IMR-90 (cell line): ENCODE measurements around the gene BLOC1S4. TPM values are rescaled to one million over a fixed set of nuclear protein-coding genes. Genes with fewer than 3 reads are reported as not detected.

ENCODE experiments used
- ATAC-seq: fragments of 200-7000 bp; cut with Tn5 transposase; 2 replicates; pipeline ENCODE4 v1.9.1; 2020; ENCODE audit warnings: low read depth, mild to moderate bottlenecking, moderate library complexity
- BruUV-seq: library from RNA; stranded (reverse); fragments of 400-500 nt; replicated peaks from 2 replicates; lab custom pipeline; 2021; lab: Mats Ljungman, UMichigan
- CTCF ChIA-PET: fragments of 300-600 bp; formaldehyde crosslinking; extraction: SDS; loops from one replicate; lab custom pipeline; 2021; ENCODE audit warnings: antibody characterized with exemption; lab: Yijun Ruan, JAX
- POLR2A ChIA-PET: fragments of 300-600 bp; sonication (Branson Sonifier 250); formaldehyde crosslinking; loops from one replicate; lab custom pipeline; 2022; ENCODE audit warnings: antibody characterized with exemption; ENCODE audit not compliant: unreplicated experiment; lab: Charles Lee
- DNase-seq: peaks from one replicate; pipeline ENCODE4 v3.0.0; 2013
- H2AFZ ChIP-seq: replicated peaks from 2 replicates; pipeline ENCODE3; 2013; ENCODE audit warnings: low read length, mild to moderate bottlenecking; ENCODE audit not compliant: poor library complexity
- H2AK5ac ChIP-seq: 2 replicates; pipeline ENCODE4 v1.6.1; 2013; ENCODE audit warnings: low read depth, low read length, inconsistent platforms
- H2AK9ac ChIP-seq: replicated peaks from 2 replicates; pipeline ENCODE3; 2013; ENCODE audit warnings: mild to moderate bottlenecking, low read depth, low read length, moderate library complexity; ENCODE audit not compliant: poor library complexity
- H2BK120ac ChIP-seq: 2 replicates; pipeline ENCODE4 v1.6.1; 2013; ENCODE audit warnings: low read depth, low read length, inconsistent platforms
- H2BK15ac ChIP-seq: 3 replicates; pipeline ENCODE4 v1.6.1; 2013; ENCODE audit warnings: low read depth, low read length, inconsistent platforms
- H2BK20ac ChIP-seq: 2 replicates; pipeline ENCODE4 v1.6.1; 2013; ENCODE audit warnings: low read depth, mild to moderate bottlenecking, inconsistent platforms, low read length, moderate library complexity
- H2BK5ac ChIP-seq: 2 replicates; pipeline ENCODE4 v1.6.1; 2013; ENCODE audit warnings: mild to moderate bottlenecking, low read depth, low read length, inconsistent platforms; ENCODE audit not compliant: poor library complexity, severe bottlenecking
- H3K14ac ChIP-seq: replicated peaks from 2 replicates; pipeline ENCODE4 v1.6.1; 2013; ENCODE audit warnings: low read depth, low read length, inconsistent platforms
- H3K18ac ChIP-seq: 2 replicates; pipeline ENCODE4 v1.6.1; 2013; ENCODE audit warnings: low read depth, low read length, control low read depth
- H3K23ac ChIP-seq: 2 replicates; pipeline ENCODE4 v1.6.1; 2013; ENCODE audit warnings: low read depth, low read length, inconsistent platforms
- H3K27ac ChIP-seq: 2 replicates; pipeline ENCODE4 v1.5.1; 2013; ENCODE audit warnings: mild to moderate bottlenecking, control low read depth, low read length; ENCODE audit not compliant: insufficient read depth
- H3K27me3 ChIP-seq: 2 replicates; pipeline ENCODE4 v1.6.1; 2013; ENCODE audit warnings: low read length; ENCODE audit not compliant: control insufficient read depth, insufficient read depth
- H3K36me3 ChIP-seq: 2 replicates; pipeline ENCODE4 v1.6.1; 2013; ENCODE audit warnings: low read length, mixed read lengths; ENCODE audit not compliant: control insufficient read depth, insufficient read depth
- H3K4ac ChIP-seq: 2 replicates; pipeline ENCODE4 v1.6.1; 2013; ENCODE audit warnings: low read depth, low read length, inconsistent platforms
- H3K4me1 ChIP-seq: 2 replicates; pipeline ENCODE4 v1.6.1; 2013; ENCODE audit warnings: low read length, mixed read lengths; ENCODE audit not compliant: control insufficient read depth, insufficient read depth
- H3K4me2 ChIP-seq: 2 replicates; pipeline ENCODE4 v1.6.1; 2013; ENCODE audit warnings: low read depth, mild to moderate bottlenecking, control low read depth, low read length, moderate library complexity
- H3K4me3 ChIP-seq: 2 replicates; pipeline ENCODE4 v1.5.1; 2013; ENCODE audit warnings: low read depth, mild to moderate bottlenecking, control low read depth, low read length, moderate library complexity; ENCODE audit not compliant: insufficient read depth
- H3K56ac ChIP-seq: 2 replicates; pipeline ENCODE4 v1.6.1; 2013; ENCODE audit warnings: low read length, inconsistent platforms; ENCODE audit not compliant: insufficient read depth; ENCODE audit errors: extremely low read depth
- H3K79me1 ChIP-seq, 2 experiments: 2 replicates each; pipeline ENCODE4 v1.6.1; 2013; ENCODE audit warnings: low read length in 2 of 2, inconsistent platforms in 1 of 2, low read depth in 1 of 2
- H3K9ac ChIP-seq: 2 replicates; pipeline ENCODE4 v1.6.1; 2013; ENCODE audit warnings: low read depth, low read length, control low read depth
- H3K9me1 ChIP-seq: 2 replicates; pipeline ENCODE4 v1.6.1; 2013; ENCODE audit warnings: low read length, inconsistent platforms; ENCODE audit not compliant: insufficient read depth
- H3K9me3 ChIP-seq: 2 replicates; pipeline ENCODE4 v1.6.1; 2013; ENCODE audit warnings: low read length; ENCODE audit not compliant: control insufficient read depth, insufficient read depth
- H4K20me1 ChIP-seq: 2 replicates; pipeline ENCODE4 v1.6.1; 2013; ENCODE audit warnings: low read length, inconsistent platforms; ENCODE audit not compliant: insufficient read depth
- H4K5ac ChIP-seq: 2 replicates; pipeline ENCODE4 v1.6.1; 2013; ENCODE audit warnings: mild to moderate bottlenecking, low read depth, low read length, control low read depth
- H4K8ac ChIP-seq, 2 experiments: 2 replicates each; pipeline ENCODE4 v1.6.1; 2013; ENCODE audit warnings: low read depth in 2 of 2, low read length in 2 of 2, control low read depth in 1 of 2, inconsistent platforms in 1 of 2
- H4K91ac ChIP-seq: 2 replicates; pipeline ENCODE4 v1.6.1; 2013; ENCODE audit warnings: low read depth, low read length, inconsistent platforms; ENCODE audit not compliant: insufficient read depth
- BHLHE40 ChIP-seq: fragments of 150-350 bp; IDR thresholded peaks from 2 replicates; pipeline ENCODE4 v1.6.1; 2016; ENCODE audit warnings: mild to moderate bottlenecking, low read depth, low read length
- CEBPB ChIP-seq: IDR thresholded peaks from 2 replicates; pipeline ENCODE4 v1.6.1; 2012; ENCODE audit warnings: low read depth, low read length, improper control_type of control experiment
- CHD1 ChIP-seq: IDR thresholded peaks from 2 replicates; pipeline ENCODE4 v1.6.1; 2012; ENCODE audit warnings: low read depth, low read length, improper control_type of control experiment
- CTCF ChIP-seq: conservative IDR thresholded peaks from 2 replicates; pipeline ENCODE4 v1.5.1; 2012; ENCODE audit warnings: mild to moderate bottlenecking, low read depth, low read length, improper control_type of control experiment
- ELK1 ChIP-seq: fragments of 150-350 bp; IDR thresholded peaks from 2 replicates; pipeline ENCODE4 v1.6.1; 2016; ENCODE audit warnings: low read depth, mild to moderate bottlenecking, low read length, moderate library complexity, borderline replicate concordance
- FOS ChIP-seq: fragments of 150-350 bp; IDR thresholded peaks from 2 replicates; pipeline ENCODE4 v1.6.1; 2016; ENCODE audit warnings: low read depth, low read length
- MAFK ChIP-seq: IDR thresholded peaks from 2 replicates; pipeline ENCODE4 v1.6.1; 2012; ENCODE audit warnings: low read depth, low read length, improper control_type of control experiment
- MAZ ChIP-seq: IDR thresholded peaks from 2 replicates; pipeline ENCODE4 v1.6.1; 2012; ENCODE audit warnings: low read depth, mild to moderate bottlenecking, low read length, improper control_type of control experiment, moderate library complexity, borderline replicate concordance
- MXI1 ChIP-seq: IDR thresholded peaks from 2 replicates; pipeline ENCODE4 v1.6.1; 2012; ENCODE audit warnings: low read depth, mild to moderate bottlenecking, low read length, moderate library complexity, borderline replicate concordance
- NFE2L2 ChIP-seq: fragments of 150-350 bp; IDR thresholded peaks from 2 replicates; pipeline ENCODE4 v1.6.1; 2016; ENCODE audit warnings: low read depth, mild to moderate bottlenecking, low read length
- POLR2A ChIP-seq: IDR thresholded peaks from 2 replicates; pipeline ENCODE4 v1.6.1; 2012; ENCODE audit warnings: mild to moderate bottlenecking, low read depth, low read length
- RAD21 ChIP-seq: IDR thresholded peaks from 2 replicates; pipeline ENCODE4 v1.6.1; 2012; ENCODE audit warnings: low read length, improper control_type of control experiment
- RCOR1 ChIP-seq: IDR thresholded peaks from 2 replicates; pipeline ENCODE4 v1.6.1; 2012; ENCODE audit warnings: mild to moderate bottlenecking, low read length, improper control_type of control experiment; ENCODE audit not compliant: insufficient replicate concordance
- RFX5 ChIP-seq: IDR thresholded peaks from 2 replicates; pipeline ENCODE4 v1.8.0; 2012; ENCODE audit warnings: low read depth, mild to moderate bottlenecking, low read length, moderate library complexity
- SMC3 ChIP-seq: fragments of 150-350 bp; IDR thresholded peaks from 2 replicates; pipeline ENCODE4 v1.6.1; 2016; ENCODE audit warnings: low read depth, mild to moderate bottlenecking, antibody characterized with exemption, low read length, moderate library complexity
- USF2 ChIP-seq: fragments of 150-350 bp; IDR thresholded peaks from 2 replicates; pipeline ENCODE4 v1.6.1; 2017; ENCODE audit warnings: mild to moderate bottlenecking, antibody characterized with exemption, low read length, low read depth
- whole genome bisulfite sequencing, 2 experiments: methylation state at CpG; one replicate each; pipeline versions ENCODE4 v1.1.5 to v1.1.7; 2013; ENCODE audit warnings: missing lambda C conversion rate in 2 of 2; ENCODE audit not compliant: insufficient read length in 1 of 2; ENCODE audit errors: extremely low coverage in 2 of 2; 5-methylcytosine and 5-hydroxymethylcytosine counted together
- dilution Hi-C: fragments of 300-500 bp; cut with HindIII; formaldehyde crosslinking; loops from one replicate; pipeline ENCODE4 v1.14.3; 2018; ENCODE audit warnings: low sequenced_read_pairs; ENCODE audit not compliant: unreplicated experiment
- in situ Hi-C: fragments of 300-500 bp; cut with MboI; formaldehyde crosslinking; loops from 3 replicates; pipeline ENCODE4 v1.14.3; 2019; ENCODE audit warnings: low sequenced_read_pairs, inconsistent platforms, mixed read lengths
- intact Hi-C: fragments of 100-400 bp; cut with micrococcal nuclease; formaldehyde crosslinking; loops from 2 replicates; pipeline ENCODE4 v1.10.0; 2022
- polyA plus RNA-seq, 3 experiments: library from polyadenylated mRNA; depleted of rRNA; stranded (reverse); fragments of >200 nt; gene quantifications; 2 replicates each; pipeline ENCODE4 v1.2.3, GENCODE V29; 2012; ENCODE audit warnings: low replicate concordance in 1 of 3
- total RNA-seq: library from RNA; depleted of rRNA; stranded (reverse); fragments of >200 nt; gene quantifications from 2 replicates; pipeline ENCODE4 v1.2.3, GENCODE V29; 2012

BLOC1S4 gene
- total and polyA plus RNA-seq, 2 of the 4 experiments (the other 2 are of a cell fraction) = 8.8 to 22.1 TPM

GRCh38 chr4:6727943-6728250 is 11.9 kb downstream of the BLOC1S4 start:
- no peaks in the 10 kb centered on the region for H3K36me3 ChIP-seq
- no peak overlapping the region; the same call in 1 of the 2 replicates for H3K14ac ChIP-seq
- H3K4me1 ChIP-seq = peaks cover 10% of the 10 kb centered on the region
- CTCF ChIA-PET = no interaction called here
- intact Hi-C loops = no loop called here
- H3K9me1 ChIP-seq = peaks cover 15% of the 10 kb centered on the region
- H4K5ac ChIP-seq = no peak overlapping the region
- H3K27me3 ChIP-seq = no peaks in the 10 kb centered on the region
- no peak overlapping the region for H3K4me3 ChIP-seq
- no TSS peak for BruUV-seq
- peak overlapping the region; percentile 49; the same call in 1 of the 2 replicates for H2BK20ac ChIP-seq
- TF ChIP-seq MAZ = no peak
- no peak for TF ChIP-seq RFX5
- no peak for TF ChIP-seq CHD1
- no peak for TF ChIP-seq MXI1
- no peak for TF ChIP-seq CEBPB
- TF ChIP-seq SMC3 = no peak
- TF ChIP-seq RCOR1 = no peak
- TF ChIP-seq USF2 = no peak
- no peak for TF ChIP-seq BHLHE40
- TF ChIP-seq NFE2L2 = no peak
- no peak for TF ChIP-seq FOS
- TF ChIP-seq ELK1 = no peak
- no peak for TF ChIP-seq RAD21
- TF ChIP-seq CTCF = no peak
- no peak for TF ChIP-seq MAFK
- no peak for TF ChIP-seq POLR2A
- H4K8ac ChIP-seq = 0 out of 4 replicates have a peak overlapping the region, but pooled peaks of 1 of the 2 experiments have one; percentile 36
- no peak overlapping the region for H3K4me2 ChIP-seq
- no peak for ATAC-seq
- no peak overlapping the region for H3K56ac ChIP-seq
- no peak overlapping the region for H3K27ac ChIP-seq
- POLR2A ChIA-PET = interaction anchor here (0.6 kb wide), 1 partner anchor 340 kb away, joined by 4 read pairs; the partner anchor contains the start of gene GRPEL1
- 0 out of 2 replicates have a peak overlapping the region, but pooled peaks have one; percentile 29 for H3K4ac ChIP-seq
- H2AK9ac ChIP-seq = no peak overlapping the region
- no peak overlapping the region for H3K23ac ChIP-seq
- H2AFZ ChIP-seq = peak overlapping the region; percentile 65
- H3K9ac ChIP-seq = no peak overlapping the region
- no CpG with 5 or more reads among the region's 3 CpGs for WGBS, 2 experiments
- 0 out of 4 replicates have a peak, but pooled peaks cover 0 to 2% of the 10 kb centered on the region in 2 experiments for H3K79me1 ChIP-seq
- no peak overlapping the region for H2BK5ac ChIP-seq
- no peak overlapping the region for H4K91ac ChIP-seq
- in situ Hi-C loops = no loop called here
- no peaks in the 10 kb centered on the region for H3K9me3 ChIP-seq
- H2AK5ac ChIP-seq = peak overlapping the region; percentile 73; the same call in 1 of the 2 replicates
- DNase-seq = no peak
- no peak overlapping the region for H3K18ac ChIP-seq
- no peak overlapping the region; the same call in 2 of the 3 replicates for H2BK15ac ChIP-seq
- dilution Hi-C loops = no loop called here
- no peak overlapping the region for H2BK120ac ChIP-seq
- H4K20me1 ChIP-seq = no peaks in the 10 kb centered on the region
